HEK293T (cell line): ENCODE data around the gene CADPS2.

Source experiments
- CTCF ChIA-PET: fragments of 350-600 bp; formaldehyde crosslinking; extraction: SDS; loops from one replicate; lab custom pipeline; 2021; ENCODE audit warnings: antibody characterized with exemption, inconsistent platforms; lab: Yijun Ruan, JAX
- POLR2A ChIA-PET: fragments of 350-600 bp; formaldehyde crosslinking; extraction: SDS; loops from one replicate; lab custom pipeline; 2020; ENCODE audit warnings: antibody characterized with exemption, inconsistent platforms; lab: Yijun Ruan, JAX
- DNase-seq: peaks from one replicate; pipeline ENCODE4 v3.0.0; 2012; ENCODE audit warnings: mixed read lengths; ENCODE audit errors: extremely low spot score
- ARNT ChIP-seq: fragments of 450-650 bp; IDR thresholded peaks from 2 replicates; pipeline ENCODE4 v1.6.1; 2017; ENCODE audit warnings: mild to moderate bottlenecking
- BHLHE40 ChIP-seq: fragments of 450-650 bp; IDR thresholded peaks from 2 replicates; pipeline ENCODE4 v1.6.1; 2016; ENCODE audit warnings: mild to moderate bottlenecking, moderate library complexity, borderline replicate concordance
- CTBP1 ChIP-seq: fragments of 450-650 bp; IDR thresholded peaks from 2 replicates; pipeline ENCODE4 v1.6.1; 2016; ENCODE audit warnings: borderline replicate concordance
- ELF4 ChIP-seq: fragments of 450-650 bp; IDR thresholded peaks from 2 replicates; pipeline ENCODE4 v1.6.1; 2017; ENCODE audit warnings: antibody characterized with exemption
- FOXA1 ChIP-seq: fragments of 450-650 bp; IDR thresholded peaks from 2 replicates; pipeline ENCODE4 v1.6.1; 2016; ENCODE audit warnings: mild to moderate bottlenecking
- FOXK2 ChIP-seq: fragments of 450-650 bp; IDR thresholded peaks from 2 replicates; pipeline ENCODE4 v1.6.1; 2016; ENCODE audit warnings: mild to moderate bottlenecking
- FOXM1 ChIP-seq: fragments of 450-650 bp; IDR thresholded peaks from 2 replicates; pipeline ENCODE4 v1.6.1; 2017; ENCODE audit warnings: mild to moderate bottlenecking, borderline replicate concordance
- HDGF ChIP-seq: fragments of 450-650 bp; IDR thresholded peaks from 2 replicates; pipeline ENCODE4 v1.6.1; 2017; ENCODE audit warnings: antibody characterized with exemption, borderline replicate concordance
- L3MBTL2 ChIP-seq: fragments of 450-650 bp; conservative IDR thresholded peaks from 2 replicates; pipeline ENCODE4 v1.6.1; 2016; ENCODE audit warnings: mild to moderate bottlenecking
- LEF1 ChIP-seq: fragments of 450-650 bp; IDR thresholded peaks from 2 replicates; pipeline ENCODE4 v1.6.1; 2017; ENCODE audit warnings: mild to moderate bottlenecking, borderline replicate concordance
- NFRKB ChIP-seq: fragments of 450-650 bp; IDR thresholded peaks from 2 replicates; pipeline ENCODE4 v1.6.1; 2016; ENCODE audit warnings: mild to moderate bottlenecking, moderate library complexity
- SP1 ChIP-seq: fragments of 450-650 bp; IDR thresholded peaks from 2 replicates; pipeline ENCODE4 v1.6.1; 2017
- SUZ12 ChIP-seq: fragments of 450-650 bp; IDR thresholded peaks from 2 replicates; pipeline ENCODE4 v1.6.1; 2016; ENCODE audit warnings: mild to moderate bottlenecking
- TARDBP ChIP-seq: fragments of 450-650 bp; IDR thresholded peaks from 2 replicates; pipeline ENCODE4 v1.6.1; 2016
- ZNF384 ChIP-seq: fragments of 450-650 bp; IDR thresholded peaks from 2 replicates; pipeline ENCODE4 v1.6.1; 2016
- TF ChIP-seq, protein P1 (sequence below): fragments of 450-650 bp; IDR thresholded peaks from 2 replicates; pipeline ENCODE4 v1.6.1; 2016

Gene CADPS2

DNA sequence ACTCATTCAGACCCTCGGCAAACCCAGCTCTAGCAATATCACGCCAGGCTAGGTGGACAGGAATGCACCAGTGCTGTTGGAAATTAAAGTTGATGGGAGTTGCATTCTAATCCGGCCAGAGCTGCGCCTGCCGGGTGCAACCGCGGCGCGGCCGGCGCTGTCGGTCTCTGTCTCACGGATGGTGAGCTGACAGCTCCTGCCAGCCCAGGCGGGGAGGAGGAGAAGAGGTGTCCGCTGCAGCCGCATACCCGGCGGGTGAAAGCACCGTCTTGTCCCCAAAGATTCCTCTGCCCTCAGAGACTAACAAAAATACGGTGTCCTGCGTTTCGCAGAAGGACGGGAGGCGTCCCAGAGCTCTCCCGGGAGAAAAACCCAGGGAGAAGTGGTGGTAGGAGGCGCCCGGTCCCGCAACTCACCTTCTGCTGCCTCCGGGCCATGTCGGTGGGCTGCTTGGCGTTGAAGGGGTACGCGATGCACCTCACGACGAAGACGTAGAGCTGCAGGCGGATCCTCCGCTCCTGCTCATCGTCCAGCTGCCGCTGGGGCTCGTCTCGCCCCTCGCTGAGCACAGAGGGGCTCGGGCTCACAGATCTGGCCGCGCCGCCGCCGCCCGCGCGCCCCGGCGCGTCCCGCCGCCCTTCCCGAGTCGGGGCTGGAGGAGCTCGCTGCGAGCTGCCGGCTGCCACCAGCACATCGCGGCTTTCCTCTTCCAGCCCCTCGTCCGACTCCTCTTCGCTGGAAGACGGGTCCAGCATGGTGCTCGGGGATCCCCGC lies 490 bp downstream of the CADPS2 start:
- CTCF ChIA-PET, result interaction anchor here (0.6 kb wide), 1 partner anchor 1254 kb away, joined by 3 read pairs; no protein-coding TSS in a partner anchor
- TF ChIP-seq LEF1 (no peak), SP1 (no peak), FOXA1 (no peak), ZNF384 (no peak), ARNT (no peak), TARDBP (no peak), SUZ12 (no peak), CTBP1 (no peak), FOXK2 (no peak), NFRKB (no peak)
- TF ChIP-seq, protein P1, sequence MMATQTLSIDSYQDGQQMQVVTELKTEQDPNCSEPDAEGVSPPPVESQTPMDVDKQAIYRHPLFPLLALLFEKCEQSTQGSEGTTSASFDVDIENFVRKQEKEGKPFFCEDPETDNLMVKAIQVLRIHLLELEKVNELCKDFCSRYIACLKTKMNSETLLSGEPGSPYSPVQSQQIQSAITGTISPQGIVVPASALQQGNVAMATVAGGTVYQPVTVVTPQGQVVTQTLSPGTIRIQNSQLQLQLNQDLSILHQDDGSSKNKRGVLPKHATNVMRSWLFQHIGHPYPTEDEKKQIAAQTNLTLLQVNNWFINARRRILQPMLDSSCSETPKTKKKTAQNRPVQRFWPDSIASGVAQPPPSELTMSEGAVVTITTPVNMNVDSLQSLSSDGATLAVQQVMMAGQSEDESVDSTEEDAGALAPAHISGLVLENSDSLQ, result no peak
- peak; percentile 49 for DNase-seq
- POLR2A ChIA-PET, result interaction anchor here (0.6 to 1.2 kb wide), 4 partner anchors 71 to 1772 kb away, joined by 3 read pairs; no protein-coding TSS in a partner anchor

DNA sequence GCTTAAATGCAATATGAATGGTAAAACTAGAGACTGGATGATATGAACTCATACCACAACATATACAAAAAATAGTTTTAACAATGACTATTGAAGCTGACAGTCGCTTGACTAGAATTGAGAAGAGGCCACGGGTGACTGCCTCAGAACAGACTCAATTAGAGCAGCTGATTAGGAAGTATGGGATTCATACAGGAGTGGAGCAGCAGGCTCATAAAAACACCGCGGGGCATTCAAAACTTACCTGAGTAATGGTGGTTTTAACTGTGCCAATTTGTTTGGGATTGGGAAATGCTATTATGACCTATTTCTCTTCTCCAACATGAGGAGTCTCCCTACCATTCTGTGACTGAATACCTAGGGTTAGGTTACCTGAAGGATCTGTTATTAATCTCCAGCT lies 2.1 kb downstream of the CADPS2 start:
- no peak for TF ChIP-seq NFRKB
- DNase-seq, result no peak
- CTCF ChIA-PET, result no interaction called here
- POLR2A ChIA-PET, result no interaction called here

DNA sequence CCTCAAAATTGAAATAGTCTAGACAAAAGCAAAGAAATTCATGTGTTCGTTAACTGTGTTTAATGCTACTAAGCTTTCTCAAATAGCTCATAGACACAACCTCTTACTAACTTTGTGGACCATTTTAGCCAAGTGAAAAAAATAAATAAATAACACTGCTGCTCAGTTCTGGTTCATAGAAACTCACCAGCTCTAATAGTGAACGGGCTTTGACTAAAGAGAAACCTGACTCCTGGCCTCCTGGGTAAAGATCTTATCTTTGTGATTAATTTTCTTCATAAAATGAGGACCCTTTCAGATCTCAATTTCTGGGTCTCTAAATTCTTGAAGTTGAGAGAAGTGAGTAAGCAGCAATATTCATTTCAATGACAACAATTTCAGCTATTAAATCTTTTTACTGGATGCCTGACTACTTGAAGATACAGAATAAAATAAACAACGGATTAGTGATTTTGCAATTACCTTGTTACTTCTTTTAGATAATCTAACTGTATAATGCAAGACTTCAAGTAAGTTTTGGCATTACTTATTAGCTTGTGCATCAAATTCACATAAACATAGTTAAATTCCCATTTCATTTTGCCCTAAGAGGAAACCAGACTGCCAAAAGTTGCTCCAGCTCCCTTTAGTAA lies 3.1 kb downstream of the CADPS2 start:
- peak; percentile 17 for DNase-seq
- ChIA-PET CTCF (no interaction called here), POLR2A (interaction anchor here (0.7 kb wide), 1 partner anchor 35 kb away, joined by 3 read pairs; no protein-coding TSS in a partner anchor)
- TF ChIP-seq, protein P1, result peak; percentile 10; the same call in 1 of the 2 replicates
- TF ChIP-seq CTBP1, result peak; percentile 46; the same call in 1 of the 2 replicates
- TF ChIP-seq FOXK2, result no peak
- no peak for TF ChIP-seq HDGF

DNA sequence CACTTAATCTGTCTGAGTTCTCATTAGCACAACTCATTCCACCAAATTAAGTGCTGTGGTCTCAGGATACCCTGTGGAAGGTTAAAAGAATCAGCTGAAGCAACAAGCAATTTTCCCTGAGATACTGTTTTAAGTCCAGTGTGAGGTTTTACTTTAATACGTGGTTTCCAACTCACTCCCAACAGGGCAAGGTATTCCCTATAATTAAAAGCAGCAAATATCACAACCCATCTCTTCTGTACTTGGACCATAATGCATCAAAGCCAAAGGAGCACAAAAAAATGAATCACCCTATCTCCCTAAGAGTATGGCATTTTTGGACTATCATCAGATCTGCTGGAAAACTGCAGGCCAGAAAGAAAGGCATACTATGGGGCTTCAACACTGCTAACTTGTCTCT lies 4.9 kb downstream of the CADPS2 start:
- ChIA-PET POLR2A (no interaction called here), CTCF (no interaction called here)
- DNase-seq, result no peak
- no peak for TF ChIP-seq BHLHE40
- TF ChIP-seq L3MBTL2, result no peak
- TF ChIP-seq SUZ12, result no peak
- TF ChIP-seq CTBP1, result no peak
- no peak for TF ChIP-seq TARDBP
- no peak for TF ChIP-seq ARNT
- TF ChIP-seq ZNF384, result no peak
- no peak for TF ChIP-seq HDGF
- no peak for TF ChIP-seq SP1
- no peak for TF ChIP-seq ELF4
- no peak for TF ChIP-seq FOXA1
- no peak for TF ChIP-seq LEF1
- no peak for TF ChIP-seq FOXK2
- no peak for TF ChIP-seq NFRKB
- no peak for TF ChIP-seq FOXM1

DNA sequence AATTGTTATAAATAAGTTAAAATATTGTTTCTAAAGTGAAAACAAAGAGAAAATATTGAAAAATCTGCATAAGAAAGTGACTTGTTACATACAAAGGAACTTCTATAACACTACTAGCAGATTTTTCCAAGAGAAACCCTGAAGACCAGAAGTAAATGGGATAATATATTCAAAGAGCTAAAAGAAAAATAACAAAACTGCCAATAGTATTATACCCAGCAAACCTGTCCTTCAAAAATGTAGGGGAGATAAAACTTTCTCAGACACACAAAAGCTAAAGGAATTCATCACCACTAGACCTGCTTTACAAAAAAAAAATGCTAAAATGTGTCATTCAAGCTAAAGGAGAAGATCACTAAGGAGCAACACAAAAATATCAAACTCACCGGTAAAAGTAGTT lies 17.0 kb downstream of the CADPS2 start:
- TF ChIP-seq CTBP1 (no peak), HDGF (no peak), FOXM1 (no peak)
- TF ChIP-seq, protein P1, result no peak
- ChIA-PET POLR2A (no interaction called here), CTCF (no interaction called here)
- DNase-seq, result no peak

DNA sequence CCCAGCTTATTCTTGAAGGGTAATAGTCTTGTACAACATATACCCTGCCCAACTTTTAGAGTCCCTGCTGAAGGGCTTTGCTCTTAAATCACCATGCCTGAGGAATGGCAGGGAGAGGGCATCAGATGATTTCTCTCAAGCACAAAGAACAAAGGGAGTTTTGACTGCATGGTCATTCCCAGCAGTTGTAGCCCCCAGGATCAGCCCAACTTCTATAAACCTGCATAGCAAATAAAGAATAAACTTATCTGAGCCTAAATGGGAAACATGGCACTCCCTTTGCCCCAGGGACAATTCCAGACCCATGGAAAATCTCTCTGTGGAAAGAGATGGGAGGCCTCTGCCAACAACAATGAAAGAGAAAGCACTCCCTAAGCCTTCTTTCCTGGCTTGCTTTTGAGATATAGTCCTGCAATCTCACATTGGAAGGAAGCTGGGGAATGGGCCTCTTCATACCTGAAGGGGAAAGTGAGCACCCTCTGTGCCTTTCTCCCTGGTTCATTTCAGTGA lies 18.7 kb downstream of the CADPS2 start:
- CTCF ChIA-PET, result no interaction called here
- POLR2A ChIA-PET, result no interaction called here
- TF ChIP-seq CTBP1 (no peak), SUZ12 (no peak), HDGF (no peak), TARDBP (no peak), FOXM1 (no peak), LEF1 (no peak), ARNT (no peak), SP1 (no peak), BHLHE40 (no peak), ELF4 (no peak), NFRKB (no peak)

More for the DNA sequence above, 18.7 kb downstream of the CADPS2 start:
- no peak for DNase-seq
